ENCODE results near the gene MEX3D. TPM values are rescaled to one million over a fixed set of nuclear protein-coding genes. Genes with fewer than 3 reads are reported as not detected.

The MEX3D gene
- total and polyA plus RNA-seq, 2 experiments from 2014 or later: 12.4 to 94.9 TPM

DNA sequence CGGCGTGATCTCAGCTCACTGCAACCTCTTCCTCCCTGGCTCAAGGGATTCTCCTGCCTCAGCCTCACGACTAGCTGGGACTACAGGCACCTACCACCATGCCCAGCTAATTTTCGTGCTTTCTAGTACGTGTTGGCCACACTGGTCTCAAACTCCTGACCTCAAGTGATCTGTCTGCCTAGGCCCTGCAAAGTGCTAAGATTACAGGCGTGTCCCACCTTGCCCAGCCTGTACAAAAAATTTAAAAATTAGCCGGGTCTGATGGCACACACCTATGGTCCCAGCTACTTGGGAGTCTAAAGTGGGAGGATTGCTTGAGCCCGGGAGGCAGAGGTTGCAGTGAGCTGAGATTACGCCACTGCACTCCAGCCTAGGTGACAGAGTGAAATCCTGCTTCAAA lies 4.7 kb upstream of the MEX3D start:
- Histone ChIP-seq H3K4me1 (ENCODE audit: insufficient read depth) (no peaks in the 10 kb centered on the region; the same call in 1 of the 2 replicates), H3K36me3 (ENCODE audit: insufficient read depth) (no peaks in the 10 kb centered on the region), H3K27ac (ENCODE audit: low read depth) (no peak overlapping the region), H2AFZ (no peak overlapping the region), H3F3A (replicated peaks; ENCODE audit: low read depth) (no peaks in the 10 kb centered on the region; the same call in 1 of the 2 replicates), H3K4me2 (no peak overlapping the region), H3K79me2 (replicated peaks; ENCODE audit: insufficient read depth) (no peaks in the 10 kb centered on the region), H3K9me2 (ENCODE audit: insufficient read depth) (no peaks in the 10 kb centered on the region), H3K4me3 (no peak overlapping the region), H3K27me3 (ENCODE audit: insufficient read depth) (peaks cover 25% of the 10 kb centered on the region), H4K20me1 (replicated peaks; ENCODE audit: insufficient read depth) (no peaks in the 10 kb centered on the region; the same call in 1 of the 2 replicates)
- Mint-ChIP-seq H3K4me1 (peaks cover 6% of the 10 kb centered on the region; the same call in 2 of the 3 replicates), H3K9me3 (peaks cover 9% of the 10 kb centered on the region), H3K4me3 (no peak overlapping the region), H3K27me3 (ENCODE audit: insufficient read depth, low read depth, poor library complexity) (peaks cover 49% of the 10 kb centered on the region), H3K36me3 (ENCODE audit: low read depth) (peaks cover 7% of the 10 kb centered on the region), H3K27ac (no peak overlapping the region)
- ATAC-seq (no peak), DNase-seq (ENCODE audit: low spot score) (no peak)
- TF ChIP-seq, protein P1, sequence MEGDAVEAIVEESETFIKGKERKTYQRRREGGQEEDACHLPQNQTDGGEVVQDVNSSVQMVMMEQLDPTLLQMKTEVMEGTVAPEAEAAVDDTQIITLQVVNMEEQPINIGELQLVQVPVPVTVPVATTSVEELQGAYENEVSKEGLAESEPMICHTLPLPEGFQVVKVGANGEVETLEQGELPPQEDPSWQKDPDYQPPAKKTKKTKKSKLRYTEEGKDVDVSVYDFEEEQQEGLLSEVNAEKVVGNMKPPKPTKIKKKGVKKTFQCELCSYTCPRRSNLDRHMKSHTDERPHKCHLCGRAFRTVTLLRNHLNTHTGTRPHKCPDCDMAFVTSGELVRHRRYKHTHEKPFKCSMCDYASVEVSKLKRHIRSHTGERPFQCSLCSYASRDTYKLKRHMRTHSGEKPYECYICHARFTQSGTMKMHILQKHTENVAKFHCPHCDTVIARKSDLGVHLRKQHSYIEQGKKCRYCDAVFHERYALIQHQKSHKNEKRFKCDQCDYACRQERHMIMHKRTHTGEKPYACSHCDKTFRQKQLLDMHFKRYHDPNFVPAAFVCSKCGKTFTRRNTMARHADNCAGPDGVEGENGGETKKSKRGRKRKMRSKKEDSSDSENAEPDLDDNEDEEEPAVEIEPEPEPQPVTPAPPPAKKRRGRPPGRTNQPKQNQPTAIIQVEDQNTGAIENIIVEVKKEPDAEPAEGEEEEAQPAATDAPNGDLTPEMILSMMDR (conservative IDR thresholded peaks at IDR 0.05; ENCODE audit: low read depth in 2 of 2): no peak
- TF ChIP-seq NANOG (IDR thresholded peaks at IDR 0.05; ENCODE audit: borderline replicate concordance): no peak
- TF ChIP-seq, protein P2, sequence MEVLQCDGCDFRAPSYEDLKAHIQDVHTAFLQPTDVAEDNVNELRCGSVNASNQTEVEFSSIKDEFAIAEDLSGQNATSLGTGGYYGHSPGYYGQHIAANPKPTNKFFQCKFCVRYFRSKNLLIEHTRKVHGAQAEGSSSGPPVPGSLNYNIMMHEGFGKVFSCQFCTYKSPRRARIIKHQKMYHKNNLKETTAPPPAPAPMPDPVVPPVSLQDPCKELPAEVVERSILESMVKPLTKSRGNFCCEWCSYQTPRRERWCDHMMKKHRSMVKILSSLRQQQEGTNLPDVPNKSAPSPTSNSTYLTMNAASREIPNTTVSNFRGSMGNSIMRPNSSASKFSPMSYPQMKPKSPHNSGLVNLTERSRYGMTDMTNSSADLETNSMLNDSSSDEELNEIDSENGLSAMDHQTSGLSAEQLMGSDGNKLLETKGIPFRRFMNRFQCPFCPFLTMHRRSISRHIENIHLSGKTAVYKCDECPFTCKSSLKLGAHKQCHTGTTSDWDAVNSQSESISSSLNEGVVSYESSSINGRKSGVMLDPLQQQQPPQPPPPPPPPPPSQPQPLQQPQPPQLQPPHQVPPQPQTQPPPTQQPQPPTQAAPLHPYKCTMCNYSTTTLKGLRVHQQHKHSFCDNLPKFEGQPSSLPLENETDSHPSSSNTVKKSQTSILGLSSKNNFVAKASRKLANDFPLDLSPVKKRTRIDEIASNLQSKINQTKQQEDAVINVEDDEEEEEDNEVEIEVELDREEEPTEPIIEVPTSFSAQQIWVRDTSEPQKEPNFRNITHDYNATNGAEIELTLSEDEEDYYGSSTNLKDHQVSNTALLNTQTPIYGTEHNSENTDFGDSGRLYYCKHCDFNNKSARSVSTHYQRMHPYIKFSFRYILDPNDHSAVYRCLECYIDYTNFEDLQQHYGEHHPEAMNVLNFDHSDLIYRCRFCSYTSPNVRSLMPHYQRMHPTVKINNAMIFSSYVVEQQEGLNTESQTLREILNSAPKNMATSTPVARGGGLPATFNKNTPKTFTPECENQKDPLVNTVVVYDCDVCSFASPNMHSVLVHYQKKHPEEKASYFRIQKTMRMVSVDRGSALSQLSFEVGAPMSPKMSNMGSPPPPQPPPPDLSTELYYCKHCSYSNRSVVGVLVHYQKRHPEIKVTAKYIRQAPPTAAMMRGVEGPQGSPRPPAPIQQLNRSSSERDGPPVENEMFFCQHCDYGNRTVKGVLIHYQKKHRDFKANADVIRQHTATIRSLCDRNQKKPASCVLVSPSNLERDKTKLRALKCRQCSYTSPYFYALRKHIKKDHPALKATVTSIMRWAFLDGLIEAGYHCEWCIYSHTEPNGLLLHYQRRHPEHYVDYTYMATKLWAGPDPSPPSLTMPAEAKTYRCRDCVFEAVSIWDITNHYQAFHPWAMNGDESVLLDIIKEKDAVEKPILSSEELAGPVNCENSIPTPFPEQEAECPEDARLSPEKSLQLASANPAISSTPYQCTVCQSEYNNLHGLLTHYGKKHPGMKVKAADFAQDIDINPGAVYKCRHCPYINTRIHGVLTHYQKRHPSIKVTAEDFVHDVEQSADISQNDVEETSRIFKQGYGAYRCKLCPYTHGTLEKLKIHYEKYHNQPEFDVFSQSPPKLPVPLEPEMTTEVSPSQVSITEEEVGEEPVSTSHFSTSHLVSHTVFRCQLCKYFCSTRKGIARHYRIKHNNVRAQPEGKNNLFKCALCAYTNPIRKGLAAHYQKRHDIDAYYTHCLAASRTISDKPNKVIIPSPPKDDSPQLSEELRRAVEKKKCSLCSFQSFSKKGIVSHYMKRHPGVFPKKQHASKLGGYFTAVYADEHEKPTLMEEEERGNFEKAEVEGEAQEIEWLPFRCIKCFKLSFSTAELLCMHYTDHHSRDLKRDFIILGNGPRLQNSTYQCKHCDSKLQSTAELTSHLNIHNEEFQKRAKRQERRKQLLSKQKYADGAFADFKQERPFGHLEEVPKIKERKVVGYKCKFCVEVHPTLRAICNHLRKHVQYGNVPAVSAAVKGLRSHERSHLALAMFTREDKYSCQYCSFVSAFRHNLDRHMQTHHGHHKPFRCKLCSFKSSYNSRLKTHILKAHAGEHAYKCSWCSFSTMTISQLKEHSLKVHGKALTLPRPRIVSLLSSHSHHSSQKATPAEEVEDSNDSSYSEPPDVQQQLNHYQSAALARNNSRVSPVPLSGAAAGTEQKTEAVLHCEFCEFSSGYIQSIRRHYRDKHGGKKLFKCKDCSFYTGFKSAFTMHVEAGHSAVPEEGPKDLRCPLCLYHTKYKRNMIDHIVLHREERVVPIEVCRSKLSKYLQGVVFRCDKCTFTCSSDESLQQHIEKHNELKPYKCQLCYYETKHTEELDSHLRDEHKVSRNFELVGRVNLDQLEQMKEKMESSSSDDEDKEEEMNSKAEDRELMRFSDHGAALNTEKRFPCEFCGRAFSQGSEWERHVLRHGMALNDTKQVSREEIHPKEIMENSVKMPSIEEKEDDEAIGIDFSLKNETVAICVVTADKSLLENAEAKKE (CRISPR knock-in tag; IDR thresholded peaks at IDR 0.05): no peak

DNA sequence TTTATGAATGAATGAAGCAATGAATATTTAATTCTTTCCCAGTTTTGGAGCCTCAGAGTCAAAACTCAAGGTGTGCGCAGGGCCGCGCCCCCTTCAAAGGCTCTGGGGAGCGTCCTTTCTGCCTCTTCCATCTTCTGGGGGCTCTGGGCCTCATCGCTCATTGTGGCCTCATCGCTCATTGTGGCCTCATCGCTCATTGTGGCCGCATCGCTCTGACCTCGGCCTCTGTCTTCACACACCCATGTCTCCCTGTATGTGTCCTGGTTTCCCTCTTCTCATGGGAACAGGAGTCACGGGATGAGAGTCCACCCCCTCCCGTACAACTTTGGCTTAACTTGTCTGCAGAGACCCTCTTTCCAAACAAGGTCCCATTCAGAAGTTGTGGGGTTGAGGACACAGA lies 3.2 kb upstream of the MEX3D start:
- Histone ChIP-seq H3K36me3 (ENCODE audit: insufficient read depth) (no peaks in the 10 kb centered on the region), H3K79me2 (replicated peaks; ENCODE audit: insufficient read depth) (peaks cover 3% of the 10 kb centered on the region), H3K27me3 (ENCODE audit: insufficient read depth) (peaks cover 25% of the 10 kb centered on the region), H3K4me2 (no peak overlapping the region), H3F3A (replicated peaks; ENCODE audit: low read depth) (no peaks in the 10 kb centered on the region; the same call in 1 of the 2 replicates), H4K20me1 (replicated peaks; ENCODE audit: insufficient read depth) (no peaks in the 10 kb centered on the region; the same call in 1 of the 2 replicates), H2AFZ (no peak overlapping the region), H3K27ac (ENCODE audit: low read depth) (no peak overlapping the region), H3K4me3 (no peak overlapping the region), H3K9me2 (ENCODE audit: insufficient read depth) (no peaks in the 10 kb centered on the region), H3K4me1 (ENCODE audit: insufficient read depth) (no peaks in the 10 kb centered on the region; the same call in 1 of the 2 replicates)
- H3K36me3 Mint-ChIP-seq (ENCODE audit: low read depth): peaks cover 7% of the 10 kb centered on the region
- ATAC-seq: no peak
- DNase-seq (ENCODE audit: low spot score): no peak
- H3K27me3 Mint-ChIP-seq (ENCODE audit: insufficient read depth, low read depth, poor library complexity): peaks cover 47% of the 10 kb centered on the region
- H3K4me1 Mint-ChIP-seq: peaks cover 6% of the 10 kb centered on the region; the same call in 2 of the 3 replicates
- no peak overlapping the region for H3K27ac Mint-ChIP-seq
- no peak overlapping the region for H3K4me3 Mint-ChIP-seq
- peaks cover 9% of the 10 kb centered on the region for H3K9me3 Mint-ChIP-seq
- TF ChIP-seq ZNF331 (CRISPR knock-in tag; IDR thresholded peaks at IDR 0.05; ENCODE audit: low read depth) (no peak), POLR2AphosphoS5 (IDR thresholded peaks at IDR 0.05; ENCODE audit: low read depth) (no peak)
- TF ChIP-seq, protein P1 (conservative IDR thresholded peaks at IDR 0.05; ENCODE audit: low read depth in 2 of 2): no peak
